Measurements from ENCODE around the gene BNC1.

The BNC1 gene, protein sequence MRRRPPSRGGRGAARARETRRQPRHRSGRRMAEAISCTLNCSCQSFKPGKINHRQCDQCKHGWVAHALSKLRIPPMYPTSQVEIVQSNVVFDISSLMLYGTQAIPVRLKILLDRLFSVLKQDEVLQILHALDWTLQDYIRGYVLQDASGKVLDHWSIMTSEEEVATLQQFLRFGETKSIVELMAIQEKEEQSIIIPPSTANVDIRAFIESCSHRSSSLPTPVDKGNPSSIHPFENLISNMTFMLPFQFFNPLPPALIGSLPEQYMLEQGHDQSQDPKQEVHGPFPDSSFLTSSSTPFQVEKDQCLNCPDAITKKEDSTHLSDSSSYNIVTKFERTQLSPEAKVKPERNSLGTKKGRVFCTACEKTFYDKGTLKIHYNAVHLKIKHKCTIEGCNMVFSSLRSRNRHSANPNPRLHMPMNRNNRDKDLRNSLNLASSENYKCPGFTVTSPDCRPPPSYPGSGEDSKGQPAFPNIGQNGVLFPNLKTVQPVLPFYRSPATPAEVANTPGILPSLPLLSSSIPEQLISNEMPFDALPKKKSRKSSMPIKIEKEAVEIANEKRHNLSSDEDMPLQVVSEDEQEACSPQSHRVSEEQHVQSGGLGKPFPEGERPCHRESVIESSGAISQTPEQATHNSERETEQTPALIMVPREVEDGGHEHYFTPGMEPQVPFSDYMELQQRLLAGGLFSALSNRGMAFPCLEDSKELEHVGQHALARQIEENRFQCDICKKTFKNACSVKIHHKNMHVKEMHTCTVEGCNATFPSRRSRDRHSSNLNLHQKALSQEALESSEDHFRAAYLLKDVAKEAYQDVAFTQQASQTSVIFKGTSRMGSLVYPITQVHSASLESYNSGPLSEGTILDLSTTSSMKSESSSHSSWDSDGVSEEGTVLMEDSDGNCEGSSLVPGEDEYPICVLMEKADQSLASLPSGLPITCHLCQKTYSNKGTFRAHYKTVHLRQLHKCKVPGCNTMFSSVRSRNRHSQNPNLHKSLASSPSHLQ

DNA sequence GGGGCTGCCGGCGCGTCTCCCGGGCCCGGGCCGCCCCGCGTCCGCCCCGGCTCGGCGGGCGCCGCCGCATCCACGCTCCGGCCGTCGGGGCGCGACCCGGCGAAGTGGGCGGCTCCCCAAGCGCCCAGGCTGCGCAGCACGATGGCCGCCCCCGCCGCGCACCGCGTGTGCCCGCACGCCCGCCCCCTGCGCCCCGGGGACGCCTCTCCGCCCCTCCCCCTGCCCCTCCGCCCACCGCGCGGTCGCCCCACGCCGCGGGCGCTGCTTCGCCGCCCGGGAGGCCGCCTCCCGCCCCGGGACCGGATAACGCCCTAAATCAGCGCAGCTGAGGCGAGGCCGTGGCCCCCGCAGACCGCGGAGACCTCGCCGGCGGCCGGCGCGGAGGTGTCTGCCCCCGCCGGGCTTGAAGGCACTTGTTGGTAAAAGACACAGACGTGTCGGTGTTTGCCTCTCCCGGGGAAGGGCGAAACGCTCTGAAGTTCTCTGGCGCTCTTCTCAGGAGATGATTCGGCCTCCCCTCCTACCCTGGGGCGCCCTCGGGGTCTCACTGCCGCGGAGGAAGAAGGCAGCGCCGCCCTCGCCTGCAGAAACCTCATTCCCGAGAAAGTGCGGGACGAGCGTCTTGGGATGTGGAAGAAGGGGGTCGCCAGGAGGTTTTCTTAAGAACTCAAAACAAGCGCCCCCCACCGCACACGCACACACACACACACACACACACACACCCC is at the start of gene BNC1:
Gene BNC1, minus strand, starts transcription at position 106 of the 725 bp plus-strand sequence. Its CDS starts 36 bp downstream, at position 70.
- no peak for DNase-seq

DNA sequence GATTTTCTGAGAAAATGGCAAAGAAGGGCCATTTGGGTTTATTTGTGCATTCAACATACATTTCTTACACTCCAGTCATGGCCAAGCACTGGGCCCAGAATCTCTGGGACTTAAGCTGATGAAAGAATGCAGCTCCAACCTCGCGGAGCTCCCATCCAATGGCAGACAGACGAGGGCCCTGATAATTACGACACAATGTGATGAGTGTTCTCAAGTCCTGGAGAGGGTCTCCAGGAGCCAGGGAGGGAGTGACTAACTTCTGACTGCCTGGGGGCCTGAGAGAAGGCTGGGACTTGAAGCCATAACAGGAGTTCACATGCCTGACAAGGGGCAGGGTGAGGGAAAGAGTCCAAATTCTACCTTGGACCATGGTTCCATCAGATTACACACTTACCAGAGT is 42.6 kb upstream of the BNC1 start:
- DNase-seq, result no peak

DNA sequence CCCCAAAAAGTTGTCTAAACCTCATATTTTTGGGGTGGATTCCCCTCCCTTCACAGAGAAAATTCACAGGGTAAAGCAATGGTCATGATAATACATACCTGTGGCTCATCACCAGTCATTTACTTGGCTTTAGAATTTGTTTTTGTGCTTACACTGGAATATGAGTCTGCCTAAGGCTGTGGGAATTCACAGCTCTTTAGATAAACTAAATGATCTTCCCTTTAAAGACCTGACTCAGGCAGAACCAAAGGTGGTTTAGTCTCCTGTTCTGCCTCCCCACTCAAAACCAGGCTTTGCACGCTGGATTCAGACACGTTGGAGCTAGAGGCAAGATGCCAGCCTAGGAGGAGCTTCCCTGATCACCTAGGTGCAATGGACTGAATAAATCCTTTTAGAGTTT is 40.3 kb upstream of the BNC1 start:
- no peak for DNase-seq

DNA sequence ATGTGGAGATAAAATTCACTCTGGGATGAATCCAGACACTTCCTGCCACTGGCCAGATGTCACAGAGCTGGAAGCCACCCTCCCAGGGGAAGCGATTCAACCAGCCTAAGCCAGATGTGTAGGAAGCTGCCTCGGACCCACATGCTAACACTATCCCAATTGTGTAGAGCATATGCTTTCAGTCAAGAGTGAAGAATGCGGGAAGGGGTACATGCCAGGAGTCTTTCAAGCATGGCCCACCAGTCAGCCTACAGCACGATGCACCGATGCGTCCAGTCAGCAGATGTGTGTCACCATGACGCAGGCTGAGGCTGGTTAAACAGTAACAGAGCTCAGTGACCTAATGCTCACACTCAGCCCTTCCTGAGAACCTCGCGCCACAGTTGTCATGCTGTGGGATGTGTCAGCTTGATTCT is 38.8 kb upstream of the BNC1 start:
- DNase-seq, result no peak

DNA sequence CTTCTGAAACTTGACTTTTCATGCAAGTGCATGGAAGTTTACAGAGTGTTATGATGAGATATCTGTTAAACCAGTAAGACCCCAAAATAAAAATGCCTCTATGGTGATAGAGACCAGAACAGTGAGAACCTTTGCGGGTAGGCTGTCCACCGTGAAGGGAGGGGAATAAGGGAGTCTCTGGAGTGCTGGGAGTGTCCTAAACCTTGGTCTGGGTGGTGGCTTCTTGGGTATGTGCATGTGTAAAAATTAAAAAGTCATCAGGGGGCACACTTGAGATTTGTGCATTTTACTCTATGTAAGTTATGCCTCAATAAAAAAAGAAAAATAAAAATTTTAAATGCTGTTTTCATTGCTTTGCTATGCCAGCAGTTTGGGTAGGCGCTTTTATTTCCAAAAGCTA is 38.2 kb upstream of the BNC1 start:
- DNase-seq, result no peak

DNA sequence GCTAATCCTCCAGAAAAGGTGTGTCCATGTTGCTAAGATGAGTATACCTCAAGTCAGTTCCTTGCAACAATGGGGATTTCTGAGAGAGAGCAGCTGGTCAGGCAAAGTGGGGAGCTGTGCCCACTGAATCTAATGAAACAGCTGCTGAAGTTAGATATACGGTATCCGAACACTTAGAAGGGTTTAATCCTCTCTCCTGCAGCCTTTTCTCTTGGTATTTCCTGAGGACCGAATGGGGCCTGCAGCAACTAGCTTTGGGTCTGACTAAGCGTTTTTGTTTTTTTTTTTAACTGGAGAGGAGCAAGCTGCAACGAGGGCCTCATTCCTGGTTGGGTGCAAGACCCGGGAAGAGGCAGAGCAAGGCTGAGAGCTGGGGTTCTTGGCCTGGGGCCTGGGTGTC is 37.6 kb upstream of the BNC1 start:
- no peak for DNase-seq

DNA sequence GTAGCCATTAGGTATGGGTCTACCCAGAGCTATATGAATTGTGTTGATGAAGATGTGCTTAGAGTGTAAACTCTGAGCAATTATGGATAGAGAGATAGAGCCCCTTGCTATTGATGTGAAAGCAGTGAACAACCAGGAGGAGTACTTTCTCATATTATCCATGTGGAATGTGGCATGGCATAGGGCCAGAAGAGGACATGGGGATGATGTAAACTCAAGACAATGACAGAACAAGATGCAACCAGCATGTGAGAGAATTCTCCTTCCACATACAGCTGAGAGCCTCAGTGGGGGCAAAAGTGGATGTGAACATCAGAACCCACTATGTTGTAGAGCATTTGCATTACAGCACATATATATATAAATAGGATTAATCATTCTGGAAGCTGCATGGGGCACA is 36.4 kb upstream of the BNC1 start:
- DNase-seq, result no peak

DNA sequence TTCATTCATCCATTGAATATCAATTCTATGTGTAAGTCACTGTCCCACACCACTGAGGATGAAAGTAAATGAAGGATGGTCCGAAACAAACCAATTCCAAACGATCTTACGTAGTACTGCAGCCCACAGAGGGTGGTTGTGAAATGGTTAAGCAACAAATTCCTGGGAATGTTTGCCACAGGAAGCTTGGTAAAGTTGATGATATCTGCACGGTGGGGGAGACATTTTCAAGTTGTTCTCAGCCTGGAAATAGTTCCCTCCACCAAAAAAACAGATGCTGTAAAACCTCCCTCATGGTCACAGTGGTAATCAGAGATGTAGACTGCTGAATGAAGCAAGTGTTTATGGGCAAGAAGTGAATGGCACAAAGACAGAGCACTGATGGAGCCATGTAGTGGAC is 35.9 kb upstream of the BNC1 start:
- DNase-seq, result no peak

DNA sequence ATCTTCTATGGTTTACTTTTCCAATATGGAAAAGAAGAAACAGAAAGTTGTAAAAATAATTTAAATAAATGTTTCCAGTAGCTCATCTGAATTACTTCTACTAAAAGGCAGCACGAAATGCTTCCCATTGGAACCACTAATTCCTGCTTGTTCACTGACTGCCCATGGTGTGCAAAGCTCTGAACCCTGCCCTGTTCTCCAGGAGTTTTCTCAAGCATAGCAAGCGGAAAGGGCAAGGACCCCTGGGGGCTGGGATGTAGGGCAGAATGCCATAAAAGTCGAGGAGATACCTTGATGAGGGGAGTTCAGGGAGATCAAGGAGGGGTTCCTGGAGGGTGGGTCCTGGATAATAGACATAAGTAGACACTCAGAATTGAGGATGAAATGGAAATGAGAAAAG is 35.3 kb upstream of the BNC1 start:
- no peak for DNase-seq

DNA sequence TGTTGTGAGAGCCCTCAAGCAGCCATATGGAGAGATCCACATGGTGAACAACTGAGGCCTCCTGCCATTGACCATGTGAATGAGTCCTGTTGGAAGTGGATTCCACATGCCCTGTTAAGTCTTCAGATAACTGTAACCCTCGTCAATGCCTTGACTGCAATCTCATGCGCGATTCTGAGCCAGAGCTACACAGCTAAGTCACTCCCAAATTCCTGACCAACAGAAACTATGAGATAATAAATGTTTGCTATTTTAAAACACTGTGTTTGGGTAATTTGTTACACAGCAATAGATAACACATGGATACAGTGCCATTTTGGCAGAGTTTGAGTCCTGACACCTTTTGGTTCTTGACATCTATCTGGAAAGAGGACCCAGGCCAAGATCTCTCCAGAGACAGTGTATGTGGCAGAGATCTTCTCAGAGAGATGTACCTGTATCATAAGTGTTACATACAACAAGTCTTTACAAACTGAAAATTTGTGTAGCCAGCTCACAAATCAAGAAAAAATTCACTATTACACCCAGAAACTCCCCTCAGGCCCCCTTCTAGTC is 34.5 kb upstream of the BNC1 start:
- DNase-seq, result no peak

DNA sequence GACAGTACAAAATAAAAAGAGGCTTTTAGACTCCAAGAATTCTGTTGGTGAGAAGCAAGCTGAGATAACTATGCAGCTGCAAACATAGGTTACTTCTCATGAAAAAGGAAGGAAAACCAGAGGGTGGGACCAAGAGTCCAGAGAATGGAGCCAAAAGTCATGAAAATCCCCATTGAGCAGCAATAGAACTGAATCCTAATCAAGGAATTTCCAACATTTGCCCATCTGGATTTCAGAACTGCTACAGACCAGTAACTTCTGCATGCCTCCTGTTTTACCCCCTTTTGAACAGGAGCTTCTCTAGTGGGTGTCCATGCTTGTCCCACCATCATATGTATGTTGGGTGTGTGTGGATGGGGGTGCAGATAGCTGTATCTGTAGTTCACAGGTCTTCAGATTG is 33.6 kb upstream of the BNC1 start:
- no peak for DNase-seq

DNA sequence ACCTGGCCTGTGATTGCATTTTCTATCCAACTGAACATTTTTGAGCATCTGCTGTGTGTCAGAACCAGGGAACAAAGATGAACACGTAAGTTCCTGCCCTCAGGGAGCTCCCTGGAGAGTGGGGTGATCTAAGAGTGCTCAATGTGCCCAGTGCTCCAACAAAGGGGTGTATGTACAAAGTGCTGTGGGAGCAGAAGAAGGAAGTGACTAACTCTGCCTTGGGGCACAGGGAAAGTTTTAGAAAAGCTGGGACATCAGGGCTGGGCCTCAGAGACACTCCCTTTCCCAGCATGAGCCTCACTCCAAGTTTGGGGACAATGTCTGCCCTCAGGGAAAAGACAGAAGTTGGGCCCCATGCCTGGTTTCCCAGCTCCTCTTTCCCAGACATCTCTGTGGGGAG is 27.6 kb upstream of the BNC1 start:
- no peak for DNase-seq

DNA sequence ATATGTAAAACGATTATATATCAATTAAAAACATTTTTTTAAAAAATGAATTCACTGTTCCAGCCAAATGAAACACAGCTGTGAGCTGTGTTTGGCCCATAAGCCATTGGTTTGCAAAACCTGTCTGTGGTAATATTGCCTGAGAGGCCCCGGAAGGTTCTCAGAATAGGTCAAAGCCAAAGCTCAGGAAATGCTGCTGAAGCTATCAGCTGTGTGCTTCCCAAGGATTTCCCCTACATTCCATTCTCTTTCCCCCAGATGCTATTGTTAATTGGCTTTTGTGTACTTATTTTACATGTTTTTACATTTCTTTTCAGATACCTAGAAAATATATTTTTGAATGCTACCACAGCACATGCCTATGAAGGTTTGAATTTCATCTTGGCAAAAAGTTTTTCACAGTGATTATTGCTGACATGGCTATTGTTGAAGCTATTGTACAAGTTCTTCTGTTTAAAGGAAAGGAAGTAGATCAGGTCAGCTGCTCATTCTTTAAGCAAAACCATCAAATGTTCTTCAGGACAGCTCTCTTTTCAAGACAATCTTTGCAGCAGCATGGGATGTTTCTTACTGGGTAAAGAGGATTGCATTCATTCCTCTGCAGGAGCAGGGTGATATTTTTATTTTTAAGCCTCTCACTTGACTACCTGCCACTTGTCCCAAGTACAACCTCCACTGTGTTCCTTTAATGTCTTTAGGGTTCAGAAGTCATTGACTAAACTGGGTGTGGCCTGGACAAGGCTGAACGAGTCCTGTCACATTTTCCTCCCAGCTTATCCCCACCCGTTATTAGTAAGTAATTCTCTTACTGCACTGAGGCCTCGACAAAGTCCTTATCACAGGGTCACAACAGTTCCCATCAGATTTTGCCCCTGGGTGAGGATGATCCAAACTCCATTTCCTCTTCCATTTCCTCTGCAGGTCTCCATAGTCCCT is 26.3 kb upstream of the BNC1 start:
- no peak for DNase-seq

DNA sequence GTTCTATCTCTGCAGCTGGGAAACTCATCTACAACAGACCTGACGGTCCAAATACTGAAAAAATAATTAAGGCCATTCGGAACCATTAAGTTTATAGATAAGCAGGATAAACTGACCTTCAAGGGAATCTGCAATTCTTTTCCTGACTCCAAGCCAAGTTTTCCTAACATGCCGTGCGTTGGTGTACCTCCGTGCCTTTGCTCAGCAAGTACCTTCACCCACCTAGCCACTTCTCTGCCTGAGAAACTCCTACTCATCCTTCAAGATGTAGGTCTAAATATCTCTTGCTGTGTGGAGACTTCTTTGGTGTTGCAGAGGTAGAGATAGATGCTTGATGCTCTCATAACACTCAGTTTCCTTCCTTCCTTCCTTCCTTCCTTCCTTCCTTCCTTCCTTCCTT is 24.2 kb upstream of the BNC1 start:
- no peak for DNase-seq

DNA sequence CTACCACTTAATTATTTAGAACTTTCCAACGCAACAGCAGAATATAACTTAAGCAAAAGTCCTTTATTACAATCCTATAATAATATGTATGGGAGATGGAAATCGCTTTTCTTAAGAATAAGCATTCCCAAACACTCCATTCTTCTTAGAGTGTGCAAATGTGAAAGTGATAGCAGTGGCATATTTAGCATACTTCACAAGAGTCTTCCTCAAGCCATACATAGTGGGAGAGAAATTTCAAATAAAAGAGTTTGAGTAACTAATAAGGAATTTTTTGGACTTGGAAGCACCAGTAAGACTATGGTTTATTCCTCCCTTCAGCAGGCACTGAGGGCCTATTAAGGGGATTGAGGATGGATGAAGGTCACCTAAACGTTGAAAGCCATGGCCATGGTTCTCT is 22.1 kb upstream of the BNC1 start:
- no peak for DNase-seq

DNA sequence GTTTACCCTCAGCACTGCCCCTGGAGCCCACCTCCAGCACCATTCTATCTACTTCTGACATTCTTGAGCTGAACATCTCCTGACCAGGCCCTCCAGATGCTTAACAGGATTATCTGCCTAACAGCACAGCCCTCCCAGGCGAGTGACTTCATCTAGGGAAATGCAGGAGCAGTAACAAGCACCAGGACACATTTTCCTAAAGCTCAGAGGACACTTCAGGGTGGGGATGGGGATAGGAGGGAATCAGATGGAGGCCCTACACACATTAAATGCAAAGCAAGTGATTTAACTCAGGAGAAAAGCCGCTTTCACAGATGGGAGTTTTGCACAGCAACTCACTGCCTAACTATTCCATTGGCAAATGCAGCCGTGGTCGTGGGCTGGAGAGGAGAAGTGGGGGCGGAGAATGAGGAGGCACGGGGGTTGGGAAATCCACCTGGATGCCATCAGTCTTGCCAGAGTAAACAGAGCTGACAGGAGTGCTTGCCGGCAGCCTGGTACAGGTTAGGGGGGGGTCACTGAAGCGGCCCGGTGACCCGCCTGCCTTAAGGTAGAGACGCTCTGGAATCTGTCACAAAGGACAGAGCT is 21.3 kb upstream of the BNC1 start:
- DNase-seq, result no peak

DNA sequence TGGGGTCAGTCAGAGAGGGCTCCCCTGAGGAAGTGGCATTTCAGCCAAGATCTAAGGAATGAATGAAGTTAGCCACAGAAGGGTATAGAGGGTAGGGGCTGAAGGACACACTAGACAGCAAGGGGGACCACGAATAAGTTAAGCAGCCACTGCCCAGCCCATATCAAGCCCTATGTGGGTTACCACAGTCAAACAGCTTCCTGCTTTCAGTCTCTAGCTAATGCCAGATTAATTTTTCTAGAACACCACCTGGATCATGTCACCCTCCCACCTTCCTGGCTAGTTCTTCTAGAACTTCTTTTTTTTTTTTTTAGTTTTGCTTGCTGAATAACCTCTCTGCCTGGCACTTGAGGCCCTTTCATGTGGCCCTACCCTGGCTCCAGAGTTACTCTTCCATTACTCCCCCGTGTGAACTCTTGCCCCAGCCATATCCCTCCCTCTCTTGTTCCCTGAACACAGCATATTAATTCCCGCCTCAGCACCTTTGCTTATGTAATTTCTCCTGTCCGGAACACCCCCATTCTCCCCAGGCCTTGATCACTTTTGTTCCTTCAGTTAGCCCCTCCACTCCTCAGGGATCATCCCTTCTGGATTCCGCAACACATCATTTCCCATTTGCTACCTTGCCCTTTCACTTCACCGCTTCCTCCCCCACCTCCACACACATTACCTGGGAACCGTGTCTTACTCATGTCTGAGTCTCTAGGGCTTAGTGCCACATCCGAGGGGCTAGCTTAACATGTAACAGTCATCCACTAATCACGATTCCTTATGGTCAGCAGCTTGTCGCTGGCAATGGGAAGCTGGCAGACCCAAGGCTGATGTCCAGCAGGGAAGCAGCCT is 20.6 kb upstream of the BNC1 start:
- no peak for DNase-seq

DNA sequence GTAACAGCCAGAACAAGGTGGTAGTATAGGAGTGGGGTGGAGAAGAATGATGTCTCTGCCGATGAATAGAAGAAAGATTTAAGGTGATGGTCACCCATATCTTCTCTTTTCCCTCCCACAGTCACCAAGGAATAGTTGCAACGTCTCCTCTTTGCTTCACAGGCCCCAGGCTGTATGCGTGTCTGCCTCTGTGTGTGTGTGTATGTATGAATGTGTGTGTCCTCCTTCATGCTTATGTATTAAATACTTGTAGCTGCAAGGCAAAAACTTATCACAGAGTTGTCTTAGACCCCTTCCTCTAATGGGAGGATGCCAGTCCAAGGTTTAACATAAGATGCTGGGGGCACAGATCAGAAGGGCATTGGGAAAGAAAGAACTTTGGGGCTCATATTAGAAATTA is 19.1 kb upstream of the BNC1 start:
- DNase-seq, result no peak

DNA sequence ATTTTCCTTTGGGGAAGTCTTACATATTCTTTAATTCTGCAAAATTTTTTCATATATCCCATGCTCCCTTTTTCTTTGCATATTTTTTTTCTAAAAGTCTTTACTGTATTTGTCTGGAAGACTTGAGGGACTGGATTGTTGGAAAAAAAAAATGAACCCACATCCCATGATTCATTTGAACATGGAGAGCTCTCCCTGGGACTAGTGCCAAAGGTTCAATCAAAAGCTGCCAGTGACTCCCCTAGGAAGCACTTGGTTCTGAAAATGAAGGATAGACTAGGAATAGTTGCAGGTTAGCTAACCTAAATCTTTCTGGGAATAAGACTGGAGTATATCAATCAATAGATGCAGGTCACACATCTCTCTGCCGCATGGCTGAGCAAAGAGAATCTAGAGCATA is 16.4 kb upstream of the BNC1 start:
- DNase-seq, result no peak

DNA sequence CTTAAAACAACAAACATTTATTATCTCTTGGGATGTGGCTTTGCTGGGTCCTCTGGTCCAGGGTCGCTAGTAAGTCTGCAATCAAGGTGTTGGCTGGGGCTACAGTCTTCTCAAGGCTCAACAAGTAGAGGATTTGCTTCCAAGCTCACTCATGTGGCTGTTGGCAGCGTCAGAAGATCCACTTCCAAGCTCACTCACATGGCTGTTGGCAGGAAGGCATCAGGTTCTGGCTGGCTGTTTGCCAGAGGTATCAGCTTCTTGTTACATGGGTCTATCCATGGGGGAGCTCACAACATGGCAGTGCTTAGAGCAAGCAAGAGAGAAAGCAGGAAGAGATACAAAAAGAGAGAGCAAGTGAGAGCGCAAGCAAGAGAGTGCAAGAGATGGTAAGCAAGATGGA is 15.0 kb upstream of the BNC1 start:
- DNase-seq, result no peak

Measured in hematopoietic multipotent progenitor cell treated with erythropoietin and hydrocortisone succinate and interleukin-3 and kit ligand, for 8 days (in vitro differentiated cells).